ENCODE data around the gene POU6F1.

POU6F1 gene

GRCh38 chr12:51190820-51191219 is 27.0 kb downstream of the POU6F1 start:
- no peak for DNase-seq
- H3K4me3 ChIP-seq (ENCODE audit: insufficient read depth, low read depth, low read length, poor library complexity, severe bottlenecking), result no peak overlapping the region
- H3K27me3 ChIP-seq (replicated peaks; ENCODE audit: control insufficient read depth, insufficient read depth, low read length, poor library complexity, severe bottlenecking), result no peaks in the 10 kb centered on the region
- no peak overlapping the region for H3K27ac ChIP-seq (ENCODE audit: insufficient read depth, low read length, poor library complexity, severe bottlenecking)
- H3K4me1 ChIP-seq (ENCODE audit: control insufficient read depth, insufficient read depth, low read length, poor library complexity, severe bottlenecking), result no peaks in the 10 kb centered on the region
- H3K9me3 ChIP-seq (ENCODE audit: control insufficient read depth, low read length), result no peaks in the 10 kb centered on the region
- H3K36me3 ChIP-seq (ENCODE audit: control insufficient read depth, insufficient read depth, low read length), result peaks cover 12% of the 10 kb centered on the region

- Histone ChIP-seq H3K9me3 (ENCODE audit: control insufficient read depth, low read length) (no peaks in the 10 kb centered on the region), H3K27ac (ENCODE audit: insufficient read depth, low read length, poor library complexity, severe bottlenecking) (no peak overlapping the region), H3K27me3 (replicated peaks; ENCODE audit: control insufficient read depth, insufficient read depth, low read length, poor library complexity, severe bottlenecking) (no peaks in the 10 kb centered on the region), H3K4me3 (ENCODE audit: insufficient read depth, low read depth, low read length, poor library complexity, severe bottlenecking) (no peak overlapping the region), H3K4me1 (ENCODE audit: control insufficient read depth, insufficient read depth, low read length, poor library complexity, severe bottlenecking) (no peaks in the 10 kb centered on the region), H3K36me3 (ENCODE audit: control insufficient read depth, insufficient read depth, low read length) (peaks cover 12% of the 10 kb centered on the region)
- no peak for DNase-seq
Observed at GRCh38 chr12:51189790-51190355, 28.0 kb downstream of the POU6F1 start.

GRCh38 chr12:51188359-51189051 is 29.4 kb downstream of the POU6F1 start:
- Histone ChIP-seq H3K27ac (ENCODE audit: insufficient read depth, low read length, poor library complexity, severe bottlenecking) (no peak overlapping the region), H3K27me3 (replicated peaks; ENCODE audit: control insufficient read depth, insufficient read depth, low read length, poor library complexity, severe bottlenecking) (no peaks in the 10 kb centered on the region), H3K9me3 (ENCODE audit: control insufficient read depth, low read length) (no peaks in the 10 kb centered on the region), H3K4me3 (ENCODE audit: insufficient read depth, low read depth, low read length, poor library complexity, severe bottlenecking) (no peak overlapping the region), H3K36me3 (ENCODE audit: control insufficient read depth, insufficient read depth, low read length) (peaks cover 12% of the 10 kb centered on the region), H3K4me1 (ENCODE audit: control insufficient read depth, insufficient read depth, low read length, poor library complexity, severe bottlenecking) (no peaks in the 10 kb centered on the region)
- DNase-seq, result no peak

GRCh38 chr12:51187370-51187987 is 30.4 kb downstream of the POU6F1 start:
- Histone ChIP-seq H3K4me3 (ENCODE audit: insufficient read depth, low read depth, low read length, poor library complexity, severe bottlenecking) (no peak overlapping the region), H3K4me1 (ENCODE audit: control insufficient read depth, insufficient read depth, low read length, poor library complexity, severe bottlenecking) (no peaks in the 10 kb centered on the region), H3K9me3 (ENCODE audit: control insufficient read depth, low read length) (no peaks in the 10 kb centered on the region), H3K36me3 (ENCODE audit: control insufficient read depth, insufficient read depth, low read length) (peaks cover 12% of the 10 kb centered on the region), H3K27me3 (replicated peaks; ENCODE audit: control insufficient read depth, insufficient read depth, low read length, poor library complexity, severe bottlenecking) (no peaks in the 10 kb centered on the region), H3K27ac (ENCODE audit: insufficient read depth, low read length, poor library complexity, severe bottlenecking) (no peak overlapping the region)
- DNase-seq, result no peak

- peaks cover 12% of the 10 kb centered on the region for H3K36me3 ChIP-seq (ENCODE audit: control insufficient read depth, insufficient read depth, low read length)
- no peak for DNase-seq
- no peaks in the 10 kb centered on the region for H3K27me3 ChIP-seq (replicated peaks; ENCODE audit: control insufficient read depth, insufficient read depth, low read length, poor library complexity, severe bottlenecking)
- no peaks in the 10 kb centered on the region for H3K4me1 ChIP-seq (ENCODE audit: control insufficient read depth, insufficient read depth, low read length, poor library complexity, severe bottlenecking)
- H3K4me3 ChIP-seq (ENCODE audit: insufficient read depth, low read depth, low read length, poor library complexity, severe bottlenecking), result no peak overlapping the region
- no peak overlapping the region for H3K27ac ChIP-seq (ENCODE audit: insufficient read depth, low read length, poor library complexity, severe bottlenecking)
- H3K9me3 ChIP-seq (ENCODE audit: control insufficient read depth, low read length), result no peaks in the 10 kb centered on the region
Observed at GRCh38 chr12:51186465-51187085, 31.3 kb downstream of the POU6F1 start.

- Histone ChIP-seq H3K27ac (ENCODE audit: insufficient read depth, low read length, poor library complexity, severe bottlenecking) (no peak overlapping the region), H3K36me3 (ENCODE audit: control insufficient read depth, insufficient read depth, low read length) (peaks cover 5% of the 10 kb centered on the region), H3K27me3 (replicated peaks; ENCODE audit: control insufficient read depth, insufficient read depth, low read length, poor library complexity, severe bottlenecking) (no peaks in the 10 kb centered on the region), H3K9me3 (ENCODE audit: control insufficient read depth, low read length) (no peaks in the 10 kb centered on the region), H3K4me3 (ENCODE audit: insufficient read depth, low read depth, low read length, poor library complexity, severe bottlenecking) (no peak overlapping the region), H3K4me1 (ENCODE audit: control insufficient read depth, insufficient read depth, low read length, poor library complexity, severe bottlenecking) (no peaks in the 10 kb centered on the region)
- DNase-seq, result no peak
Observed at GRCh38 chr12:51185171-51185717, 32.6 kb downstream of the POU6F1 start.

GRCh38 chr12:51183816-51184215 is 34.0 kb downstream of the POU6F1 start:
- Histone ChIP-seq H3K4me3 (ENCODE audit: insufficient read depth, low read depth, low read length, poor library complexity, severe bottlenecking) (no peak overlapping the region), H3K36me3 (ENCODE audit: control insufficient read depth, insufficient read depth, low read length) (no peaks in the 10 kb centered on the region), H3K9me3 (ENCODE audit: control insufficient read depth, low read length) (no peaks in the 10 kb centered on the region), H3K27ac (ENCODE audit: insufficient read depth, low read length, poor library complexity, severe bottlenecking) (no peak overlapping the region), H3K27me3 (replicated peaks; ENCODE audit: control insufficient read depth, insufficient read depth, low read length, poor library complexity, severe bottlenecking) (no peaks in the 10 kb centered on the region), H3K4me1 (ENCODE audit: control insufficient read depth, insufficient read depth, low read length, poor library complexity, severe bottlenecking) (no peaks in the 10 kb centered on the region)
- no peak for DNase-seq

GRCh38 chr12:51183349-51183748 is 34.5 kb downstream of the POU6F1 start:
- no peak for DNase-seq
- Histone ChIP-seq H3K4me1 (ENCODE audit: control insufficient read depth, insufficient read depth, low read length, poor library complexity, severe bottlenecking) (no peaks in the 10 kb centered on the region), H3K27ac (ENCODE audit: insufficient read depth, low read length, poor library complexity, severe bottlenecking) (no peak overlapping the region), H3K9me3 (ENCODE audit: control insufficient read depth, low read length) (no peaks in the 10 kb centered on the region), H3K36me3 (ENCODE audit: control insufficient read depth, insufficient read depth, low read length) (no peaks in the 10 kb centered on the region), H3K4me3 (ENCODE audit: insufficient read depth, low read depth, low read length, poor library complexity, severe bottlenecking) (no peak overlapping the region), H3K27me3 (replicated peaks; ENCODE audit: control insufficient read depth, insufficient read depth, low read length, poor library complexity, severe bottlenecking) (no peaks in the 10 kb centered on the region)

- H3K27ac ChIP-seq (ENCODE audit: insufficient read depth, low read length, poor library complexity, severe bottlenecking), result no peak overlapping the region
- DNase-seq, result no peak
- no peaks in the 10 kb centered on the region for H3K9me3 ChIP-seq (ENCODE audit: control insufficient read depth, low read length)
- no peak overlapping the region for H3K4me3 ChIP-seq (ENCODE audit: insufficient read depth, low read depth, low read length, poor library complexity, severe bottlenecking)
- no peaks in the 10 kb centered on the region for H3K4me1 ChIP-seq (ENCODE audit: control insufficient read depth, insufficient read depth, low read length, poor library complexity, severe bottlenecking)
- no peaks in the 10 kb centered on the region for H3K36me3 ChIP-seq (ENCODE audit: control insufficient read depth, insufficient read depth, low read length)
- no peaks in the 10 kb centered on the region for H3K27me3 ChIP-seq (replicated peaks; ENCODE audit: control insufficient read depth, insufficient read depth, low read length, poor library complexity, severe bottlenecking)
Observed at GRCh38 chr12:51181558-51181957, 36.3 kb downstream of the POU6F1 start.

- no peaks in the 10 kb centered on the region for H3K27me3 ChIP-seq (replicated peaks; ENCODE audit: control insufficient read depth, insufficient read depth, low read length, poor library complexity, severe bottlenecking)
- no peak for DNase-seq
- no peak overlapping the region for H3K27ac ChIP-seq (ENCODE audit: insufficient read depth, low read length, poor library complexity, severe bottlenecking)
Observed at GRCh38 chr12:51177897-51178296, 40.0 kb downstream of the POU6F1 start.

More at GRCh38 chr12:51177897-51178296, 40.0 kb downstream of the POU6F1 start:
- H3K4me3 ChIP-seq (ENCODE audit: insufficient read depth, low read depth, low read length, poor library complexity, severe bottlenecking), result no peak overlapping the region
- no peaks in the 10 kb centered on the region for H3K4me1 ChIP-seq (ENCODE audit: control insufficient read depth, insufficient read depth, low read length, poor library complexity, severe bottlenecking)
- no peaks in the 10 kb centered on the region for H3K9me3 ChIP-seq (ENCODE audit: control insufficient read depth, low read length)
- H3K36me3 ChIP-seq (ENCODE audit: control insufficient read depth, insufficient read depth, low read length), result no peaks in the 10 kb centered on the region
